ENCODE measurements around the gene CCDC57.

Gene CCDC57

GRCh38 chr17:82062984-82063368 lies 149.7 kb downstream of the CCDC57 start:
- Histone ChIP-seq H3F3A (ENCODE audit: insufficient read depth) (no peaks in the 10 kb centered on the region), H3K79me2 (ENCODE audit: insufficient read depth, low read length) (peaks cover 8% of the 10 kb centered on the region; the same call in 1 of the 2 replicates), H4K20me1 (ENCODE audit: low read depth, low read length) (no peaks in the 10 kb centered on the region), H3K36me3 (ENCODE audit: low read length) (no peaks in the 10 kb centered on the region), H3K27ac (ENCODE audit: low read depth, low read length) (no peak overlapping the region), H2AFZ (ENCODE audit: low read depth, low read length, severe bottlenecking) (no peak overlapping the region), H3K27me3 (ENCODE audit: low read length) (no peaks in the 10 kb centered on the region), H3K9me2 (replicated peaks; ENCODE audit: insufficient read depth, low read length) (no peaks in the 10 kb centered on the region), H3K9ac (ENCODE audit: low read length) (no peak overlapping the region), H3K4me2 (ENCODE audit: low read depth, low read length, poor library complexity, severe bottlenecking) (no peak overlapping the region), H3K9me3 (ENCODE audit: insufficient read depth, low read length) (no peaks in the 10 kb centered on the region), H3K4me3 (ENCODE audit: insufficient read depth, low read length, poor library complexity, severe bottlenecking) (no peak overlapping the region)
- TF ChIP-seq EZH2phosphoT487 (conservative IDR thresholded peaks at IDR 0.05; ENCODE audit: low read length) (no peak), CTCF (IDR thresholded peaks at IDR 0.05; ENCODE audit: insufficient read depth, low read length, poor library complexity, severe bottlenecking) (no peak)

GRCh38 chr17:82062076-82062983 lies 150.3 kb downstream of the CCDC57 start:
- no peak for TF ChIP-seq CTCF (IDR thresholded peaks at IDR 0.05; ENCODE audit: insufficient read depth, low read length, poor library complexity, severe bottlenecking)
- TF ChIP-seq EZH2phosphoT487 (conservative IDR thresholded peaks at IDR 0.05; ENCODE audit: low read length), result no peak
- no peak overlapping the region for H3K4me2 ChIP-seq (ENCODE audit: low read depth, low read length, poor library complexity, severe bottlenecking)
- H3K79me2 ChIP-seq (ENCODE audit: insufficient read depth, low read length), result peaks cover 8% of the 10 kb centered on the region; the same call in 1 of the 2 replicates
- H3K27ac ChIP-seq (ENCODE audit: low read depth, low read length), result no peak overlapping the region
- H3K9ac ChIP-seq (ENCODE audit: low read length), result no peak overlapping the region
- no peaks in the 10 kb centered on the region for H3K9me3 ChIP-seq (ENCODE audit: insufficient read depth, low read length)
- no peaks in the 10 kb centered on the region for H3K36me3 ChIP-seq (ENCODE audit: low read length)
- no peaks in the 10 kb centered on the region for H4K20me1 ChIP-seq (ENCODE audit: low read depth, low read length)
- no peaks in the 10 kb centered on the region for H3K27me3 ChIP-seq (ENCODE audit: low read length)
- no peaks in the 10 kb centered on the region for H3F3A ChIP-seq (ENCODE audit: insufficient read depth)
- no peak overlapping the region for H2AFZ ChIP-seq (ENCODE audit: low read depth, low read length, severe bottlenecking)
- H3K9me2 ChIP-seq (replicated peaks; ENCODE audit: insufficient read depth, low read length), result no peaks in the 10 kb centered on the region
- H3K4me3 ChIP-seq (ENCODE audit: insufficient read depth, low read length, poor library complexity, severe bottlenecking), result no peak overlapping the region

- Histone ChIP-seq H3K9ac (ENCODE audit: low read length) (no peak overlapping the region), H2AFZ (ENCODE audit: low read depth, low read length, severe bottlenecking) (no peak overlapping the region), H3K4me3 (ENCODE audit: insufficient read depth, low read length, poor library complexity, severe bottlenecking) (no peak overlapping the region), H3K79me2 (ENCODE audit: insufficient read depth, low read length) (peaks cover 8% of the 10 kb centered on the region; the same call in 1 of the 2 replicates), H3K27me3 (ENCODE audit: low read length) (no peaks in the 10 kb centered on the region), H3K9me3 (ENCODE audit: insufficient read depth, low read length) (no peaks in the 10 kb centered on the region), H3K4me2 (ENCODE audit: low read depth, low read length, poor library complexity, severe bottlenecking) (no peak overlapping the region), H3K36me3 (ENCODE audit: low read length) (no peaks in the 10 kb centered on the region), H4K20me1 (ENCODE audit: low read depth, low read length) (no peaks in the 10 kb centered on the region), H3K9me2 (replicated peaks; ENCODE audit: insufficient read depth, low read length) (no peaks in the 10 kb centered on the region), H3K27ac (ENCODE audit: low read depth, low read length) (no peak overlapping the region), H3F3A (ENCODE audit: insufficient read depth) (no peaks in the 10 kb centered on the region)
- TF ChIP-seq CTCF (IDR thresholded peaks at IDR 0.05; ENCODE audit: insufficient read depth, low read length, poor library complexity, severe bottlenecking), result no peak
- no peak for TF ChIP-seq EZH2phosphoT487 (conservative IDR thresholded peaks at IDR 0.05; ENCODE audit: low read length)
These were observed 151.4 kb downstream of the CCDC57 start for GRCh38 chr17:82061047-82061925.

All from SU-DHL-6 (cell line).